ENCODE data around the gene ESRRG.

ESRRG gene

DNA sequence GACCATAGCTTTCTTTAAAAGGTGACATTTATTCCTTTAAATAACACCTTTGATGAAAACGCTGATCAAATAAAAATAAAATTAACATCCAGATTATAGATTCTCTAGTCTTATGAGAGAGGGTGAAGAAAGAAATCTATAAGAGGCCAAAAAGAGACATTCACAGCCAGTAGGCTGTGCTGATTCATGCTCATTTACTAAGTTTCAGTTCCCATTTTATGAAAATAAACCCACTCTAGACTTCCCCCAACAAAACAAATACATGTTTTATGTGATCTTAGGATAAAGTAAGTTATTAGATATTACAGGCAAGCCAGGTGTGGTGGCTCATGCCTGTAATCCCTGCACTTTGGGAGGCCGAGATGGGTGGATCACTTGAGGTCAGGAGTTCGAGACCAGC lies 21.1 kb downstream of the ESRRG start:
- DNase-seq: peak; percentile 55

DNA sequence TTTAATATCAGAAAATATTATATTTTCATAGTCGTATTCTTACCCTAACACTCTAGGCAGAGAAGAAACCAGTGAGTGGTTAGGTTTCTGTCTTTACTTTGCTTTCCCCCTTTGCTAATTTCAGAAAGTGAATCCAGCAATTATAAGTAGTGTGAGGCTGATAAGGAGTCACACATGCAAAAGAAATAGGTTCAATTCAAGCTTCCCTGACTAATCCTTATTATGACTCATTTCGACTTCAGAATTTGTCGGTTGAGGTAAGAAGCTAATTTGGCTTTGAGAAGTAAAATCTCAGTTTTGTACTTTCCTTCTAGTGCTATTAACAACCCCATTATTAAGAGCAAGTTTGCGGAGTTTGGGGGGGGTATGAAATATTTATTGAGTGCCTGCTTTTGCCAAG lies 22.4 kb downstream of the ESRRG start:
- no peak for DNase-seq

GRCh38 chr1:216691710-216692109 lies 31.5 kb downstream of the ESRRG start:
- DNase-seq: no peak

GRCh38 chr1:216690603-216691002 lies 32.6 kb downstream of the ESRRG start:
- no peak for DNase-seq

DNA sequence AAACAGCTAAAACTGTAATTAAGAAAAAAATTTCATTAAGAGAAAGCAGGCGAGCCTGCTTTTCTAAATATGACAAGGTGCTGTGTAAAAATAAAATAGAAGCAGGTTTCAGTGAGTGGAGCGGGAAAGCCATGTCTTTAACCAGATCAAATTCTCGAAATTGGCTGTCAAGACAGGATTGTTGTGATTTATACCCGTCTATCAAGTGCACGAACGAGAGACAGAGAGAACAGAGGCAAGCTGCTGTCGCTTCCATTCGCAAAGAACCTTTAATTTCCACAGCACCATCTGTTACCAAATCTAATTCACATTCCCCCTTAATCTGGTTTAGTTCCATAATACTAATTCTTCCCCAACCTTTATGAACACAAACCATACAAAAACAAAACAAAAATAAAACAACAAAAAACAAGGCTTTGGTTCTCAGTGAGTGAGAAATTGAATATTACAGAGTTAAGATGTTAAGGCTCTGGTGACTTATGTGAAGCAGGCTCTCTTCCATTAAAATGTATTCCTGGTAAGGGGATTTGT lies 35.0 kb downstream of the ESRRG start:
- DNase-seq: no peak

- no peak for DNase-seq
Observed at GRCh38 chr1:216686860-216687766, 36.1 kb downstream of the ESRRG start.

- no peak for DNase-seq
Observed at GRCh38 chr1:216682752-216683151, 40.5 kb downstream of the ESRRG start.

- DNase-seq: no peak
Observed at GRCh38 chr1:216679108-216679507, 44.1 kb downstream of the ESRRG start.

GRCh38 chr1:216670118-216670883 lies 52.9 kb downstream of the ESRRG start:
- no peak for DNase-seq

DNA sequence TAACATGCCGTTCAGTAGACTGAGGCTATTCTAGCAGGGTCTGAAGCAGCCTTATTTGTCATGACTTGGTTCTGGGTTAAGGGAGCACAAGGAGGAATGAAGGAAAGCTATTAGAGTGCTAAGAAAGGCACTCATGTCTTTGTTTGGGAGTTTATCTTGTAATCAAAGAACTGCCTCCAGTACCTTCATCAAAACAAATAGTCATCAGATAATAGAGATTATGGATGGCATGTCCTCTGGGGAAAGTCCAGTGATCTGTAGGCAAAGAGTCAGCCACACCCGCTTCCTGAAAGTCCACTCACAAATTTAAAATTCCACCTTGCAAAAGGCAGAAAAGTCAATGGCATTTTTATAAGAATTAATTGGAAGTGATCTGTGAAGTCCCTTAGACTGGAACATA lies 56.8 kb downstream of the ESRRG start:
- no peak for DNase-seq

DNA sequence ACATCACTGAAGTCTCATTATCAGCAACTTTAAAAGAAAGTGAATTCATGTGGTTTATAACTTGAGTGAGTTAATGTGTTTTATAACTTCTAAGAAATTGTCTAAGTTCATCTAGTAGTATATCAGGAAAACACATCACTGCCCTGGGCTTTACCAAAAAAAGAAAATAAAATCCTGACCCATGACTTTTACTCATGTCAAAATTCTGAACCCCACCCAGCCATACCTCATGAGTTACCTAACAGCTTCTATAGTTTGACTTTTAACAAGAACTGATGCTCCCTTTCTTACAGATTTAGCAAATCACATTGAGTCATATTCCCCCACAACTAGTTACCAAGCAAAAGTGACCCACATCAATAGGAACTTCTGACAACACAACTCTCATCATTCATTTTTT lies 57.4 kb downstream of the ESRRG start:
- DNase-seq: no peak

DNA sequence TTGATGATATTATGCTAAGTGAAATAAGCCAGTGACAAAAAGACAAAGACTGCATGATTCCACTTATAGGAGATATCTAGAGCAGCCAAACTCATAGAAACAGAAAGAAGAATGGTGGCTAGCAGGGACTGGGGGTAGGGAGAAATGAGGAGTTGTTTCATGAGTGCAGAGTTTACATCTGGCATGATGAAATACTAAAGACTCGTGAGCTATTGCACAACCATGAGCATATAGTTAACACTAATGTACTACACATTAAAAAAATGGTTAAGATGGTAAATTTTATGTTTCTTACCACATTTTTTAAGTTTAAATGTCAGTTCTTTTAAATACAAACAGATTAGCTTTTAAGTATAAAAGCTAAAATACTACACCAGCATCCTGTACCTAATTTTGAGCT lies 57.8 kb downstream of the ESRRG start:
- DNase-seq: no peak

- DNase-seq: no peak
Observed at GRCh38 chr1:216662681-216663080, 60.5 kb downstream of the ESRRG start.

- no peak for DNase-seq
Observed at GRCh38 chr1:216660561-216660960, 62.7 kb downstream of the ESRRG start.

DNA sequence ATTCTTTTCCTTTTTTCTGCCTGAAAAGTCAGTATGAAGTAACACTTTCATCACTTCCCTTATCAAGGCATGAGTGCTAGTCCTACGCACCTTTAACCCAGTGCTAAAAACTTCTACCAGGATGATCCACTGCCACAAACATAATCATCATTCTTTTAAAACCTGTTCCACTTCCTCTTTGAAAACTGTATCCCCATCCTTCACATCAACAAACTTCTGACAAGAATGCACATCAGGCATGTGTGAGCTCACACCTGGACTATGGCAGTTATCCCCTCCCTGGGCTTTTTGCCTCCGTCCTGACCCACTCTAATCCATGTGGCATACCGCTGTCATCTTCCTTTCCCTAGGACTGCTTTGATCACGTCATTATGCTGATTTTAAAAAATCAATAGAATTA lies 70.2 kb downstream of the ESRRG start:
- no peak for DNase-seq

GRCh38 chr1:216651826-216652418 lies 71.3 kb downstream of the ESRRG start:
- no peak for DNase-seq

GRCh38 chr1:216643176-216643575 lies 80.1 kb downstream of the ESRRG start:
- DNase-seq: no peak

DNA sequence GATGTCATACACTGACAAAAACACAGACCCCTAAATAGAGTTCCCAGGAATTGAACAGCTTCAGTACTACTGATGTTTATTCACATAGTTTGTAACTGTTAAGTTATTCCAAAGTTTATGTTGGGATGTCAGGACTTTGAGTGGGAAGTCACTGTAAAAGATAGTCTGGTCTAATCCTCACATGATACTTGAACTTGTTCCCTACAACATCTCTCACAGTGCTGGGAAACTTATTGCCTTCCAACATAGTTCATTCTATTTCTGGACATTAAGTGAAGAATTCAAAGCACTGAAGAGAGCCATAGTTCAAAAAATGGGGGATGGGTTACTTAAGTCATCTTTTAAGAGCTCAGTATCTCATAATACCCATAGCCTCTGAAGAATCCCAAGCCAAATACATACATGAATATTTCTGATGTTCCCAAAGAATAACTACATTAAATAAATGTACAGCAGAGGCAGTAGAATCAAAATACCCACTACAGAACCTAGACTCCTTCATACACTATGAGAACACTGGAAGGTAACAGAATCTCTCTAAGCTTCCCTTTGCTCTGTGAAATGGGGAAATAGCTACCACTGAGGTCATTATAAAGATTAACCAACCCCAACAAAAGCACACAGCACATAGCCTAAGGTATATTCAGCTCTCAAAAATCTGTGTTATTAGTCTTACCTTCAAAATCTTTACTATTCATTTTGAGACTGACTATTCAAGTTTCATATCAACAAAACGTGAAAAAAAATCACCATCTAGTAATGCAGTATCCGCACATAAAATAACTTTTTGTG lies 81.4 kb downstream of the ESRRG start:
- no peak for DNase-seq

- DNase-seq: no peak
Observed at GRCh38 chr1:216640100-216640499, 83.1 kb downstream of the ESRRG start.

DNA sequence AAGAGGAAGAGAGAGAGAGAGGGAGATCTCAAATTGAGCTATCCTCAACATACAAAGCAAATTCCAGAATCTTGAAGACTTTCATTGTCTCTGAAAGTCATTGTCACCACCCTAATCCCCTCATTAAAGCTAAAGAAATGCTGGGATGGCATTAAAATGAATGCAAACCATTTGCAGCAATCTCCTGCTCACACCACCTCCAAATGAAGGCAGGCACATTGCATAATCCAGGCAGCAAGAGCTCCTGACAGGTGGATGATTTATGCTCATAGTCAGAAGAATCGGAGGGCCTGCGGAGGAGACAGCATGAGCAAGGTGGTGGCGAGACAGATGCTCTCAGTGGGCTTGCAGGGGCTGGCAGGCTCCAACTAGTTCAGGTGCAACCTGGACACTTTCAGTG lies 90.2 kb downstream of the ESRRG start:
- DNase-seq: no peak

DNA sequence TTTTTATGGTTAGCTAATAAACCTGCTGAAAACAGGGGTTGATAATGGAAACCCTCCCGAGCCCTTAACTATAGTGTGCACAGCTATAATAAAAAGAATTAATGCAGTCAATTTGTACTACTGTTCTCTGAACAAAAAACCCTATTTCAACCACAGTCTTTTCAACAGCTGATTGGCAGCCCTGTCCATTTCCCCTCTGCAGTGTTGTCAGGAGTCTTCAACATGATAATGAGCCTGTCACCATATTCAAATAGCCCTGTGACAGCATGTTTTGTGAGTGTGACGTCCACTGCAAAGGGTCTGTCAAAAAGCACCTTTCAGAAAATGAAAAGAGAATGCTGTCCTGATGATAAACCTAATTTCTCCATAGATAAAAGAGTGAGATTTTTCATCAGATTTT lies 92.7 kb downstream of the ESRRG start:
- DNase-seq: no peak

- no peak for DNase-seq
Observed at GRCh38 chr1:216627252-216627651, 96.0 kb downstream of the ESRRG start.
